ENCODE data around the gene NRIP1. TPM values are rescaled to one million over a fixed set of nuclear protein-coding genes. Genes with fewer than 3 reads are reported as not detected.
A peak's percentile ranks its signal among the peaks of the same experiment; 100 is the strongest.

Gene NRIP1
- total and polyA plus RNA-seq, 2 donors (not counting 1 experiment from before 2014, with no cell fraction given): 3.3 to 32.1 TPM

DNA sequence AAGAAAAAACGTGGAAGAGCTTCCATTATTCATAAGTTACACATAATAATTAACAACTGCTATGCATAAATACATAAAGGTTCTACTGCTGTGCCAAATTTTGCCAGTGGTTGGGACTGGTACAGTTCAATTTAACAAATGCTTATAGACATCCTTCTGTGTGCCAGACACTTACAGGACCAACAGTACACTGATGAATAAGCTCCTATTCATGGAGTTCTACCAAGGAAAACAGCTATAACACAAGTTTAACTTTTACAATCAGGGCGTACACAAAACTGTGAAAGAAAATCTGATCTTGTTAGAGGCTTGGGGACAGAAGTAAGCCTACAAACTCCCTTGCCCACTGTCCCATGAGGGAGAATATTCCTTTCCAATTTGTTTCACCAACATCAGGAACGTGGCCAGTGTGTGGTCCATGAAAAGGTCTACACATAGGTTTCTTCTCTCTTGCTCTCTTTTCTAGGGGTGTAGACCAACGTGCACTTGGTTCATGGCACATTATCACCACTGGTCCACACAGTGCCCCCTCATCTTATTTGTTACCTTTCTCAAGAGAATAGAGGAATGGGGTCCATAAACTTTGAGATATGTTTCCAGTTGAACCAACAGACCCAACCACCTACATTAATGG lies 10.1 kb downstream of the NRIP1 start:
- Histone ChIP-seq H3K4me2 (replicated peaks; ENCODE audit: low read depth, low read length, poor library complexity, severe bottlenecking) (peak overlapping the region; percentile 5), H3K9me3 (ENCODE audit: control extremely low read depth in 1 of 3, control insufficient read depth in 2 of 3, insufficient read depth in 1 of 3, low read length in 2 of 3) (no peaks in the 10 kb centered on the region), H3K79me2 (ENCODE audit: control insufficient read depth, insufficient read depth, low read length) (peaks cover 97% of the 10 kb centered on the region), H3K36me3 (replicated peaks in 1 of 2; ENCODE audit: control extremely low read depth in 1 of 2, control insufficient read depth in 1 of 2, extremely low read depth in 1 of 2, insufficient read depth in 2 of 2, low read length in 1 of 2) (no peaks in the 10 kb centered on the region), H2AFZ (ENCODE audit: insufficient read depth, low read depth, low read length, poor library complexity, severe bottlenecking) (no peak overlapping the region), H4K20me1 (ENCODE audit: control insufficient read depth, insufficient read depth, low read length, poor library complexity, severe bottlenecking) (peaks cover 30% of the 10 kb centered on the region), H3K27ac (ENCODE audit: low read length in 2 of 2) (no peak overlapping the region), H3K4me1 (ENCODE audit: control insufficient read depth in 2 of 2, insufficient read depth in 2 of 2, low read length in 2 of 2) (peaks cover 43 to 76% of the 10 kb centered on the region in 2 donors), H3K9ac (ENCODE audit: low read length) (no peak overlapping the region), H3K4me3 (ENCODE audit: control extremely low read depth in 1 of 5, extremely low read depth in 1 of 5, insufficient read depth in 1 of 5, low read depth in 2 of 5, low read length in 4 of 5) (no peak overlapping the region), H3K27me3 (replicated peaks in 1 of 4; ENCODE audit: control extremely low read depth in 1 of 4, control insufficient read depth in 3 of 4, insufficient read depth in 4 of 4, low read length in 3 of 4) (no peaks in the 10 kb centered on the region)
- Mint-ChIP-seq H3K4me3 (no peak overlapping the region), H3K27ac (no peak overlapping the region), H3K4me1 (peaks cover 87% of the 10 kb centered on the region), H3K9me3 (ENCODE audit: insufficient read depth) (no peaks in the 10 kb centered on the region), H3K27me3 (no peaks in the 10 kb centered on the region)
- DNase-seq (no peak), ATAC-seq (ENCODE audit: low read depth) (no peak)
- TF ChIP-seq EZH2 (IDR thresholded peaks at IDR 0.05; ENCODE audit: borderline replicate concordance, insufficient read depth, low read depth, low read length, poor library complexity, severe bottlenecking) (no peak), CTCF (IDR thresholded peaks at IDR 0.05) (no peak)
- ChIA-PET POLR2A (no interaction called here), CTCF (interaction anchor here (0.5 kb wide), 1 partner anchor 286 kb away, joined by 3 read pairs; no protein-coding TSS in a partner anchor)
- intact Hi-C loops (cut with micrococcal nuclease): loop anchor here (2.0 kb wide), 1 partner anchor 14 kb away; no protein-coding TSS in a partner anchor
- 75% methylated on average over 2 of the region's 4 CpGs for WGBS (ENCODE audit: insufficient coverage)

- peaks cover 43 to 73% of the 10 kb centered on the region in 2 donors for H3K4me1 ChIP-seq (ENCODE audit: control insufficient read depth in 2 of 2, insufficient read depth in 2 of 2, low read length in 2 of 2)
- intact Hi-C loops (cut with micrococcal nuclease): loop anchor here (2.0 kb wide), 1 partner anchor 13 kb away; no protein-coding TSS in a partner anchor
- no peaks in the 10 kb centered on the region for H3K27me3 ChIP-seq (replicated peaks in 1 of 4; ENCODE audit: control extremely low read depth in 1 of 4, control insufficient read depth in 3 of 4, insufficient read depth in 4 of 4, low read length in 3 of 4)
- ChIA-PET CTCF (interaction anchor here (0.5 to 1.3 kb wide), 2 partner anchors 190 to 287 kb away, joined by 3 read pairs; no protein-coding TSS in a partner anchor), POLR2A (no interaction called here)
- no peak overlapping the region for H3K27ac Mint-ChIP-seq
- H3K4me2 ChIP-seq (replicated peaks; ENCODE audit: low read depth, low read length, poor library complexity, severe bottlenecking): peak overlapping the region; percentile 5
- no peak for TF ChIP-seq EZH2 (IDR thresholded peaks at IDR 0.05; ENCODE audit: borderline replicate concordance, insufficient read depth, low read depth, low read length, poor library complexity, severe bottlenecking)
- no peak for TF ChIP-seq CTCF (IDR thresholded peaks at IDR 0.05)
- peaks cover 91% of the 10 kb centered on the region for H3K79me2 ChIP-seq (ENCODE audit: control insufficient read depth, insufficient read depth, low read length)
- no peak overlapping the region for H3K27ac ChIP-seq (ENCODE audit: low read length in 2 of 2)
- ATAC-seq (ENCODE audit: low read depth): no peak
- H3K9me3 ChIP-seq (ENCODE audit: control extremely low read depth in 1 of 3, control insufficient read depth in 2 of 3, insufficient read depth in 1 of 3, low read length in 2 of 3): no peaks in the 10 kb centered on the region
- H3K4me1 Mint-ChIP-seq: peaks cover 85% of the 10 kb centered on the region
- no peaks in the 10 kb centered on the region for H3K27me3 Mint-ChIP-seq
- no peaks in the 10 kb centered on the region for H3K36me3 ChIP-seq (replicated peaks in 1 of 2; ENCODE audit: control extremely low read depth in 1 of 2, control insufficient read depth in 1 of 2, extremely low read depth in 1 of 2, insufficient read depth in 2 of 2, low read length in 1 of 2)
- peaks cover 30% of the 10 kb centered on the region for H4K20me1 ChIP-seq (ENCODE audit: control insufficient read depth, insufficient read depth, low read length, poor library complexity, severe bottlenecking)
- H3K9me3 Mint-ChIP-seq (ENCODE audit: insufficient read depth): no peaks in the 10 kb centered on the region
- no peak for DNase-seq
- H3K4me3 Mint-ChIP-seq: no peak overlapping the region
- no peak overlapping the region for H3K4me3 ChIP-seq (ENCODE audit: control extremely low read depth in 1 of 5, extremely low read depth in 1 of 5, insufficient read depth in 1 of 5, low read depth in 2 of 5, low read length in 4 of 5)
- no peak overlapping the region for H2AFZ ChIP-seq (ENCODE audit: insufficient read depth, low read depth, low read length, poor library complexity, severe bottlenecking)
- no CpG with 5 or more reads among the region's 4 CpGs for WGBS (ENCODE audit: insufficient coverage)
- no peak overlapping the region for H3K9ac ChIP-seq (ENCODE audit: low read length)
Observed at GRCh38 chr21:15054089-15054488, 10.7 kb downstream of the NRIP1 start.

Data from B cell (primary cell).